Endothelial cell of umbilical vein (primary cell): ENCODE data around the gene TACC3.

Experiments
- EZH2 ChIP-seq: IDR thresholded peaks from 2 replicates; pipeline ENCODE4 v1.6.1; 2012; ENCODE audit warnings: borderline replicate concordance, low read depth, mild to moderate bottlenecking, moderate library complexity, low read length, inconsistent platforms; ENCODE audit not compliant: severe bottlenecking
- GATA2 ChIP-seq: IDR thresholded peaks from 2 replicates; pipeline ENCODE4 v1.7.0; 2011; ENCODE audit warnings: low read depth, mild to moderate bottlenecking, moderate library complexity, mixed read lengths, low read length; ENCODE audit not compliant: insufficient read length, insufficient read depth
- MYC ChIP-seq: IDR thresholded peaks from one replicate; pipeline ENCODE4 v1.6.1; 2011; ENCODE audit warnings: mild to moderate bottlenecking, low read depth, low read length
- POLR2A ChIP-seq: IDR thresholded peaks from 2 replicates; pipeline ENCODE4 v1.6.1; 2012; ENCODE audit warnings: low read depth, mild to moderate bottlenecking, control low read depth, low read length
- POLR2AphosphoS5 ChIP-seq: IDR thresholded peaks from 2 replicates; pipeline ENCODE4 v1.6.1; 2012; ENCODE audit warnings: low read depth, mild to moderate bottlenecking, control low read depth, low read length, moderate library complexity; ENCODE audit not compliant: insufficient read depth
- TF ChIP-seq, protein P1 (sequence below), 2 donors: IDR thresholded peaks; 1 replicate in 1 of 2; 2 replicates in 1 of 2; pipeline ENCODE4 v1.5.1; 2011; ENCODE audit warnings: low read length in 2 of 2, mild to moderate bottlenecking in 2 of 2, moderate library complexity in 2 of 2, control low read depth in 1 of 2, inconsistent platforms in 1 of 2, low read depth in 1 of 2; ENCODE audit not compliant: insufficient read depth in 1 of 2; ENCODE audit errors: extremely low read depth in 1 of 2
- TF ChIP-seq, protein P2 (sequence below): IDR thresholded peaks from 2 replicates; pipeline ENCODE4 v1.6.1; 2011; ENCODE audit not compliant: insufficient read depth, insufficient read length

DNA sequence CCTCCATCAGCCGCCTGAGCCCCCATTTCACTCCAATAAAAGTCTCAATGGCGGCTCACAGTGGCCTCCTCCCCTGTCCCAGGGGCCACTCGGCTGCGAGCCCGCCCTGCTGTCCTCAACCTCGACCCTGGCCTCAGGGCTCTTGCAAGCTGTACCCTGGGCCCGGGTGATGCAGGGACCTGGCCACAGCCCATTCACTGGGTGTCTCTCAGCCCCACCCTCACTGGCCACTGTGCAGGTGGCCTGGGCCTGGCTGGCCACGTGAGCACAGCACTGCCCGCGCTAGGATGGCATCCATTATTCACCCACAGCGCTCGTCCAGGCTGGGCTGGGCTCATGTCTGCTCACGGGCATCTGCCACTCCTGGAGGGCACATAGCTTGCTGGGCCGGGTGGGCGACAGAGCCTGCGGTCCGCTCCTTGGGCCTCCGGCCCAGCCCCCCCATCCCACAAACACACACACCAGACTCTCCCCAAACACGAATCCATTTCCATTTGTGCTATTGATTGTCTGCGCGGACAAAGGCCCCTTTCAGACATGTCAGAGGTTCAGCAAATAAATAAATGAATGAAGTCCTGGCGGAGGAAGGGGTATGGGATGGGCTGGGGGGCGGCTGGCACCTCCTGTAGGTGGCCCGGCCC is 55.3 kb downstream of the TACC3 start:
- no peak for TF ChIP-seq POLR2A
- TF ChIP-seq, protein P1, sequence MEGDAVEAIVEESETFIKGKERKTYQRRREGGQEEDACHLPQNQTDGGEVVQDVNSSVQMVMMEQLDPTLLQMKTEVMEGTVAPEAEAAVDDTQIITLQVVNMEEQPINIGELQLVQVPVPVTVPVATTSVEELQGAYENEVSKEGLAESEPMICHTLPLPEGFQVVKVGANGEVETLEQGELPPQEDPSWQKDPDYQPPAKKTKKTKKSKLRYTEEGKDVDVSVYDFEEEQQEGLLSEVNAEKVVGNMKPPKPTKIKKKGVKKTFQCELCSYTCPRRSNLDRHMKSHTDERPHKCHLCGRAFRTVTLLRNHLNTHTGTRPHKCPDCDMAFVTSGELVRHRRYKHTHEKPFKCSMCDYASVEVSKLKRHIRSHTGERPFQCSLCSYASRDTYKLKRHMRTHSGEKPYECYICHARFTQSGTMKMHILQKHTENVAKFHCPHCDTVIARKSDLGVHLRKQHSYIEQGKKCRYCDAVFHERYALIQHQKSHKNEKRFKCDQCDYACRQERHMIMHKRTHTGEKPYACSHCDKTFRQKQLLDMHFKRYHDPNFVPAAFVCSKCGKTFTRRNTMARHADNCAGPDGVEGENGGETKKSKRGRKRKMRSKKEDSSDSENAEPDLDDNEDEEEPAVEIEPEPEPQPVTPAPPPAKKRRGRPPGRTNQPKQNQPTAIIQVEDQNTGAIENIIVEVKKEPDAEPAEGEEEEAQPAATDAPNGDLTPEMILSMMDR (IDR thresholded peaks at IDR 0.05; ENCODE audit: extremely low read depth in 1 of 2, insufficient read depth in 1 of 2, low read depth in 1 of 2, low read length in 2 of 2) = no peak
- no peak for TF ChIP-seq EZH2
- TF ChIP-seq, protein P2, sequence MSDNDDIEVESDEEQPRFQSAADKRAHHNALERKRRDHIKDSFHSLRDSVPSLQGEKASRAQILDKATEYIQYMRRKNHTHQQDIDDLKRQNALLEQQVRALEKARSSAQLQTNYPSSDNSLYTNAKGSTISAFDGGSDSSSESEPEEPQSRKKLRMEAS = no peak
- no peak for TF ChIP-seq POLR2AphosphoS5
- TF ChIP-seq GATA2 = no peak
- no peak for TF ChIP-seq MYC
